Dermis blood vessel endothelial cell (primary cell): ENCODE measurements around the gene DYNLRB2. TPM values are rescaled to one million over a fixed set of nuclear protein-coding genes. Genes with fewer than 3 reads are reported as not detected.

Experiments
- DNase-seq: peaks from one replicate; pipeline ENCODE4 v3.0.0; 2010
- total RNA-seq: library from RNA; depleted of rRNA; stranded (reverse); fragments of >200 nt; gene quantifications from 2 replicates; pipeline ENCODE4 v1.2.3, GENCODE V29; 2014

DYNLRB2 gene
- total RNA-seq, 1 donor from 2014 or later = not detected

GRCh38 chr16:80554033-80554432 lies 13.2 kb downstream of the DYNLRB2 start:
- DNase-seq = no peak

- DNase-seq = no peak
Observed at GRCh38 chr16:80556481-80556880, 15.7 kb downstream of the DYNLRB2 start.

- DNase-seq = no peak
Observed at GRCh38 chr16:80557037-80557436, 16.2 kb downstream of the DYNLRB2 start.

GRCh38 chr16:80559369-80559768 lies 18.6 kb downstream of the DYNLRB2 start:
- no peak for DNase-seq

GRCh38 chr16:80563066-80563465 lies 22.3 kb downstream of the DYNLRB2 start:
- DNase-seq = no peak

DNA sequence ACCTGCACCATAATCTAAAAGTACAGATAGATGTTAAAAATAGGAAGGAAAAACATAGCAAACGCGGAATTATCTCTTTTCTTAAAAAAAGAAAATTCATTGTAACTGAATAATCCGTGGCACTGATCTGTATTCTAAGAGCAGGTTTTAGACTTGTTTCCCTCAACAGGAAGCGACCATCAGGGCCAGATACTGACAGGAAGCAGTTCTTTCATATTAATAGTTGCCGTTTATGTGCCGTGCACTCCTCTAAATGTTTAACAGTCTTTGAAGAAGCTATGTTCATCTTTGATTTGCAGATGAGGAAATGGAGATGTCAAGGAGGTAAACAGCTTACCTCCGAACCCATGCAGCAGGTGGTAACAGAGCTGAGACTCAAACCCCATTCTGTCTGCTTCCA lies 23.6 kb downstream of the DYNLRB2 start:
- DNase-seq = peak; percentile 7

GRCh38 chr16:80569440-80570105 lies 28.8 kb downstream of the DYNLRB2 start:
- no peak for DNase-seq

DNA sequence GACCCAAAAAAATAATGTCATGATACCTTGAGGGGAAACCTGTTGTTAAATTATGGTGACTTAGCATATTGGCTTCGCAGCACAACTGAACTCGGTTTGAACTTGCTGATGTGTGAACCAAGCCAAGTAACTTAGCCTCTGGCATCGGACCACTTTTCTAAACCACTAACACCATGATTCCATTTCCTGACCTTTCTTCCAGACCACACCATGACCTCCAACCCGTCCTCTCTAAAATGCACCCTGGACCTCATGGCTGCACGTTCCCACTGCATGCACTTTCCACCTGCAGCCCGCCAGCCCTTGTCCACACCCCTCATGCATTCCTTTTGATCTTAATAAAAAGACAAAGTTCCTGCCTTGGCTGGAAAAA lies 29.3 kb downstream of the DYNLRB2 start:
- DNase-seq = no peak

DNA sequence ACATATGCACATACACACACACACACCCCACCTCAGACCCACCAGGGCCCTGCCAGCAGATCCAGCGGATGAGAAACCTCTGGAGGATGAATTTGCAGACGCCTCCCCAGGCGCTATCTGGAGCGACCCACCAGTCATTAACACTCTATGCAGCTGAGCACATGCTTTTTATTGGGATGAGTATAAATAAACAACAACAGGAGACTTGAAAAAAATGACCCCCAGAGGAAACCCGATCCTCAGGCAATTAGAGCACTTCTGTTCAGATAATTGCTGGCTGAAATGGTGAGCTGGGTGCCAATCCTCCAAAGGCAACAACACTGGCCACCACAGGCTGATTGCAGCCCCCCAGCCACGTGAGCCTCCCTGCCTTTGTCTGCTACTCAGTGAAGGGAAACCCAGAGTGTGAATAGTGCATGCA lies 32.9 kb downstream of the DYNLRB2 start:
- DNase-seq = no peak

DNA sequence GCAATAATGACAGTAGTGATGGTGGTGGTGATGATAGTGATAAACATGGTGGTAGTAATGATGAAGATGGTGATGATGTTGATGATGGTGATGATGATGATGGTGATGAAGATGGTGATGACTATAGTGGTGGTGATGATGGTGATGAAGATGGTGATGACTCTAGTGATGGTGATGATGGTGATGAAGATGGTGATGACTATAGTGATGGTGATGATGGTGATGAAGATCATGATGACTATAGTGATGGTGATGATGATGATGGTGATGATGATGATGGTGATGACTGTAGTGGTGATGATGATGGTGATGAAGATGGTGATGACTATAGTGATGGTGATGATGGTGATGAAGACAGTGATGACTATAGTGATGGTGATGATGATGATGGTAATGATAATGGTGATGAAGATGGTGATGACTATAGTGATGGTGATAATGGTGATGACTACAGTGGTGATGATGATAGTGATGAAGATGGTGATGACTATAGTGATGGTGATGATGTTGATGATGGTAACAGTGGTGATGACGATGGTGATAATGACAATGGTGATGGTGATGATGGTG lies 35.6 kb downstream of the DYNLRB2 start:
- no peak for DNase-seq

DNA sequence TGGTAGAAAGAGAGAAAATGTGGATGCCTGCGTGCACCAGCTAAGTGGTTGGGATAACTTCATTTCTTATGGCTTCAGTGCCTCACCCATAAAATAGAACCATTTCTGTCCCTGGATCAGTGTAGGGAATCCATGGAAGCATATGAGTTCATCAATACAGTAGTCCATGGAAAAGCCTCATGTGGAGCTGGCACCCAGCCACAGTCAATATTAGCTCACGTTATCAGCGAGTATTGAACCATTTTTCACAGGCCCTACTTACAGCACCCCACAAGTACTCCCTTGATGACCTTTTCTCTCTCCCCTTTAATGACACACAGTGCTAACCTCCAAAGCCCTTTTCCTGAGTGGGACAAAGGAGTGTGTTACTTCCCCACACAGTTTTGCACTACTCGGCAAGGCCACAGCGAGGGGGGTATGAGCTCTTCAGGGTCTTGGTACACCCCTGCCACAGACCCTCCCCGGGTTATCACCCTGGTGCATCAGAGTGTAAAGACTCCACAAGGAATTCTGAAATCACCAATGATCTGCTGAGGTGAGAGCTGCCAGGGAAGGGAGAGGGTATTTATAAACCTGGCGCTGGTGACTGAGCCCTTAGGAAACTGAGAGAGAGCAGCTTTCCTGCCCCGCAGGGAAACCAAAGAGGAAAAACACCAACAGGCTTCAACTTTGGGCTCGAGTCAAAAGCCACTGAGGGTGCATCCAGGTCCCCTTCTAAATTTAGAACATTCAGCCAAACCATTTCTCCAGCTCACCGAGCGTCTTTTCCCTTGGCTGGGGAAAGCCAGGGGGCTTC lies 36.9 kb downstream of the DYNLRB2 start:
- no peak for DNase-seq

DNA sequence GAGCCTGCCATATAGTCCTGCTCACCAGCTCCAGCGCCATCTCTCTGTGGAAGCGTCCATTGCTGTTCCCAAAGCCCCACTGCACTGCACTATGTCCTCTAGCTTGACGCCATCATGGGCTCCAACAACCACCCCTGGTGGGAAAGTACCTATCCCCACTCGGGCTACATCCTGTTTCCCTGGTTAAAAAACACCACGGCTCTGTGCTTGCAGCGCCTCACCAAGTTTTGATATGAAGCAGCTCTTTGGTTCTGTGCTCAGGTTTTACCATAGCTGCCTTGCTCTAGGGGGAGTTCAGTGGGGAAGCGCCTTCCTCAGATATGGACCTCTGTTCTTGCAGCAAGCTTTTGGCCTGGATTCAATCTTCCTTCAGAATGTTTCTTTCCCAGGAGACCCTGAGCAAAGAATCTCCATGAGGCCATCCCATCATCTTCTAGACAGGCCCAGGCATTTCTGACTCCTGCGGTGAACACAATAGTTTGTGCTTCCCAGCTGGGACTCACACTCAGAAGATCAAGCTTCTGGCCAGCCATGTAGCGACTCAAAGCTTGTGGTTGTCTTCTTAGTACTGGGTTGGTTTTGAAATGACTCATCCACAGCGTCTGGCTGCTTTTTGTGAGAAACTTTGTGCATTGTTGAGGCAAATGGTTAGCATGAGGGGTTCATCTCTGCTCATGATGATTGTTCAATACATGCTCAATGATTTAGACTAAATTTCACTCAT lies 39.5 kb downstream of the DYNLRB2 start:
- no peak for DNase-seq

- no peak for DNase-seq
Observed at GRCh38 chr16:80583466-80583865, 42.7 kb downstream of the DYNLRB2 start.

- no peak for DNase-seq
Observed at GRCh38 chr16:80585764-80586163, 45.0 kb downstream of the DYNLRB2 start.

DNA sequence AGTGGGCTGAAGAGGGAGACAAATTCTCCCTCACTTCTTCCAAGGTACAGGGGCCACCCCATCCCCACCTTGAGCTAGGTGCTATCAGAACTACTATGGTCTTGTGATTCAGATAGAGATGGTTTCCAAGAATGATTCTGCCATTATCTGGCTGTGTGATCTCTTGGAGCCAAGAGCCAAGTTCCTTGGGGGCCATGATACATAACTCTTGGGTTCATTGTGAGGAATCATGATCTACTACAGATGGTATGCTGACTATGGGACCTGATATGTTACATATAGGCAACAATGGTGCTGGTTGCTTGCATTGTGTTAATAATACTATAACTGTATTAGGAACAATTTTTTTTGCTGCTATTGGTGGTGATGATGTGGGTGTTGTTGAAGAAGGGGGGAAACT lies 45.7 kb downstream of the DYNLRB2 start:
- no peak for DNase-seq

GRCh38 chr16:80587071-80587470 lies 46.3 kb downstream of the DYNLRB2 start:
- no peak for DNase-seq

DNA sequence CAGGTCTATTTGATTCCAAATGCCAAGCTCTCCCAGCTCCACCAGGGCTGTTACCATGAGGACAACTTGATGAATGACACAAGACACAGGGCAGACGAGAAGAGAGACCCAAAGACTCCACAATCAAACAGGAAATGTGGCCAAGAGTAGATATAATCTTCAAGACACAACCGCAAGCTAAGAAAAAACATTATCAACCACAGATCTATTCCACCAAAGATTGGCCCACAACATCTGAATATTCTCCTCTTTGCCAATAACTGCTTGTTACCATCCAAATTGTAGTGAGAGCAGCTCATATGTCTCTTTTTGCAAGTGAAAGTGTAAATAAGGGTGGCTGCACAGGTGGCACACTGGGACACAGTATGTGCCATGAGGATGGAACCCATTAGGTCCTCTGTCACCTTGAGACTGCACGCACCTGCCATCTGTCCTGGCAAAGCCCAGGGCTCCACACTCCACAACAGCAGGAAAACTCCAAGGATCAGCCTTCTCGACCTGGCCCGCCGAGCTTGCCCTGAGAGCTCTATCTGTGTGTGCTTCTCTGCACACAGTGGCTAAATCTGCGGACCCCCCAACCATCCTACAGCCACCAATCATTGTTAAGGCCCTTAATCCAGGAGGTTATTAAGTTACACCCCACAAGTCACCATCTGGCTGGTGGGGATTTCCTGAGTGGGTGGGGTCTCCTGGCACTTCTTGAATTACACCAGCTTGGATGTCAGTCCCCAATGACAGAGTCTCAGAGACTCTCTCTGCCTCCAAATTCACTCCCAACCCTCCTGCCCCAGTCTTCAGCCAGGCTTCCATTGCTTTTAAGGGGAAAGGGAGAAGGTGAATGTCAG lies 50.5 kb downstream of the DYNLRB2 start:
- DNase-seq = no peak

GRCh38 chr16:80592273-80592672 lies 51.5 kb downstream of the DYNLRB2 start:
- no peak for DNase-seq

GRCh38 chr16:80594756-80595155 lies 54.0 kb downstream of the DYNLRB2 start:
- no peak for DNase-seq

DNA sequence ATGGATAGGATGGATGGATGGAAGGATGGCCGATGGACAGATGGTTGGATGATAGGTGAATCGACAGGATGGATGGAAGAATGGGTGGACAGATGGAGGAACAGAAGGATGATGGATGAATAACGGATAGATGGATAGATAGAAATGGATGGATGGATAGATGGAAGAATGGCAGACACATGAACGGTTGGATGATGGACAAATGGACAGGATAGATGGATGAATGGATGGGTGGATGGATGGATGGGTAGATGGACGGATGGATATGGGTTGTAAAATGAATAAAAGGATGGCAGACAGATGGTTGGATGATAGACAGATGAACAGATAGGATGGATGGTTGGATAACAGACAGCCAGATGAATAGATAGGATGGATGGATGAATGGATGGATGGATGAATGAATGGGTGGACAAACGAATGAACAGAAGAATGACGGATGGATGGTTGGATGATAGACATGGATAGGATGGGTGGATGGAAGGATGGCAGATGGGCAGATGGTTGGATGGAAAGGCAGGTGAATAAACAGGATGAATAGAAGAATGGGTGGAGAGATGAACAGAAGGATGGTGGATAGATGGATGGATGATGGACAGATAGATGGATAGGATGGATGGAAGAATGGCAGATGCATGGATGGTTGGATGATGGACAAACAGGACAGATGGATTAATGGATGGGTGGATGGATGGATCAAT lies 55.9 kb downstream of the DYNLRB2 start:
- DNase-seq = no peak

DNA sequence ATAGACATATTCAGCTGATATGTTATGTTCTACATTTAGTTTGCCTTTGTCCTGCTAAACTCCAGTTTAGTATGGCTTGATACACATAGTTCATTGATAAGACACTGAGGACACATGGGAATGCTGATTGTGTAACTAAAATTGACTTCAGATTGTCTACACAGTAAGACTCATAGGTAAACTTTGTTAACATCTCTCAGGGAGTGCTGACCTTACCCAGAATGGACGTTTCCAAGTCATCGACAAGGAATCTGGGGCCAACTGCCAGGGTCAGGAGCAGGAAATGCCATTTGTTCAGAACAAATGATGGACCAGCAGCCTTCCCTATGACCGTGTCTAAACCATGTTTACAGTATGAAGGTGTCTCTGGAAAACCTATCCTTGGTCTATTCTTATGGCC lies 58.7 kb downstream of the DYNLRB2 start:
- DNase-seq = peak; percentile 45
